Keratinocyte (primary cell): ENCODE measurements around the gene DOK6. TPM values are rescaled to one million over a fixed set of nuclear protein-coding genes. Genes with fewer than 3 reads are reported as not detected.

Experiments used
- DNase-seq: peaks from one replicate; pipeline ENCODE4 v3.0.0-alpha.2; 2011; ENCODE audit warnings: low read depth, missing footprints, low spot score
- FAIRE-seq: peaks from 2 replicates; lab custom pipeline; 2011; peaks lifted over from hg19 to GRCh38; lab: Jason Lieb, UNC
- H2AFZ ChIP-seq: 2 replicates; pipeline ENCODE4 v1.6.0; 2012; ENCODE audit warnings: low read length, control low read depth, inconsistent platforms; ENCODE audit not compliant: control insufficient read depth
- H3K27ac ChIP-seq: 2 replicates; pipeline ENCODE4 v1.5.1; 2011; ENCODE audit warnings: low read length; ENCODE audit not compliant: control insufficient read depth, insufficient read depth
- H3K27me3 ChIP-seq: 3 replicates; pipeline ENCODE4 v1.6.0; 2011; ENCODE audit warnings: low read length; ENCODE audit not compliant: control insufficient read depth, insufficient read depth; ENCODE audit errors: extremely low read depth
- H3K36me3 ChIP-seq, 2 experiments: 2 replicates in 1 of 2; 3 replicates in 1 of 2; pipeline ENCODE4 v1.5.1; 2011; ENCODE audit warnings: low read length in 2 of 2, mild to moderate bottlenecking in 1 of 2; ENCODE audit not compliant: control insufficient read depth in 2 of 2, insufficient read depth in 2 of 2; ENCODE audit errors: extremely low read depth in 1 of 2
- H3K4me1 ChIP-seq: 3 replicates; pipeline ENCODE4 v1.5.1; 2011; ENCODE audit warnings: low read length; ENCODE audit not compliant: control insufficient read depth, insufficient read depth; ENCODE audit errors: extremely low read depth
- H3K4me2 ChIP-seq: 3 replicates; pipeline ENCODE4 v1.6.0; 2011; ENCODE audit warnings: low read depth, low read length; ENCODE audit not compliant: control insufficient read depth, insufficient read depth; ENCODE audit errors: extremely low read depth
- H3K4me3 ChIP-seq, 3 experiments: fragments of 200-600 bp in 1 of 3; sonication (generic) in 1 of 3; 2 replicates in 2 of 3; 3 replicates in 1 of 3; pipeline ENCODE4 v1.5.1; 2011 to 2016; ENCODE audit warnings: low read length in 3 of 3, mild to moderate bottlenecking in 3 of 3, control low read depth in 2 of 3, inconsistent platforms in 1 of 3, low read depth in 1 of 3, mixed read lengths in 1 of 3, mixed run types in 1 of 3, moderate library complexity in 1 of 3; ENCODE audit not compliant: control insufficient read depth in 2 of 3, insufficient read depth in 2 of 3; ENCODE audit errors: extremely low read depth in 1 of 3
- H3K79me2 ChIP-seq: 2 replicates; pipeline ENCODE4 v1.6.0; 2012; ENCODE audit warnings: low read length; ENCODE audit not compliant: control insufficient read depth, insufficient read depth
- H3K9ac ChIP-seq: 3 replicates; pipeline ENCODE4 v1.6.0; 2011; ENCODE audit warnings: low read length; ENCODE audit not compliant: control insufficient read depth, insufficient read depth; ENCODE audit errors: extremely low read depth
- H3K9me1 ChIP-seq: 3 replicates; pipeline ENCODE4 v1.6.0; 2011; ENCODE audit warnings: low read length; ENCODE audit not compliant: control insufficient read depth, insufficient read depth; ENCODE audit errors: extremely low read depth
- H3K9me3 ChIP-seq: 2 replicates; pipeline ENCODE4 v1.5.1; 2012; ENCODE audit warnings: low read depth, low read length; ENCODE audit not compliant: control insufficient read depth
- H4K20me1 ChIP-seq: 3 replicates; pipeline ENCODE4 v1.6.0; 2011; ENCODE audit warnings: low read length; ENCODE audit not compliant: control insufficient read depth, insufficient read depth; ENCODE audit errors: extremely low read depth
- EZH2 ChIP-seq: IDR thresholded peaks from one replicate; pipeline ENCODE4 v1.6.1; 2012; ENCODE audit warnings: inconsistent platforms, mild to moderate bottlenecking, low read length, moderate library complexity
- dilution Hi-C: fragments of 300-500 bp; cut with MboI; formaldehyde crosslinking; loops from one replicate; pipeline ENCODE4 v1.7.0; 2020; ENCODE audit warnings: low sequenced_read_pairs; ENCODE audit not compliant: extremely low pct_ligation_motif_present
- polyA plus RNA-seq, 5 experiments: library from polyadenylated mRNA; depleted of rRNA in 3 of 5; stranded (reverse) in 3 of 5; stranded (forward) in 1 of 5; unstranded in 1 of 5; fragments of >200 nt; gene quantifications; 1 replicate in 1 of 5; 2 replicates in 3 of 5; 3 replicates in 1 of 5; pipeline versions ENCODE4 v1.2.1 to v1.2.3, GENCODE V29; 2011 to 2012; ENCODE audit warnings: missing spikeins in 2 of 5, low read depth in 1 of 5, low replicate concordance in 1 of 5
- TF ChIP-seq, protein P1 (sequence below), 3 experiments: IDR thresholded peaks in 1 of 3; conservative IDR thresholded peaks in 1 of 3; optimal IDR thresholded peaks in 1 of 3; 2 replicates in 2 of 3; 3 replicates in 1 of 3; pipeline versions ENCODE3 to v1.5.1; 2011; ENCODE audit warnings: low read length in 3 of 3, mild to moderate bottlenecking in 3 of 3, moderate library complexity in 2 of 3, control low read depth in 1 of 3, inconsistent platforms in 1 of 3; ENCODE audit not compliant: insufficient read depth in 2 of 3; ENCODE audit errors: extremely low read depth in 1 of 3

The DOK6 gene
- polyA plus RNA-seq, 1 donor (not counting 4 experiments of a cell fraction or from before 2014, with no cell fraction given) = not detected

DNA sequence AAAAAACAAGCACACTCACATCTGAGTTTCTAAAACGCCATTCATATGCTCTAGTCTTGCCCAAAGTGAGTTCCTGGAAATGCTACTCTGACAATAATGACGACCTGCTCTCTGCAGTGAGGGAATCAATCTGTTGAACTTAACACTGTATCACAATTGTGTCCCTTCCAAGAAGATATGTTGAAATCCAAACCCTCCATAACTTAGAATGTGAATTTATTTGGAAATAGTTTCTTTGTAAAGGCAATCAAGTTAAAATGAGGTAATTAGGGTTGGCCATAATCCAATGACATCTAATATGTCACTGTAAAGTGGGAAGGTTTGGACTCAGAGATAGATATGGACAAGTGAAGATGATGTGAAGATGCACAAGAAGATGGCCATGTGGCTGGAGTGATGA, 282.5 kb downstream of the DOK6 start:
- no peak overlapping the region for H3K27ac ChIP-seq
- no peak overlapping the region for H2AFZ ChIP-seq
- H3K4me3 ChIP-seq = no peak overlapping the region
- dilution Hi-C loops = no loop called here
- no peak overlapping the region for H3K4me2 ChIP-seq
- FAIRE-seq (no peak), DNase-seq (no peak)
- H3K9me3 ChIP-seq = no peaks in the 10 kb centered on the region
- H3K79me2 ChIP-seq = no peaks in the 10 kb centered on the region
- no peaks in the 10 kb centered on the region for H4K20me1 ChIP-seq
- no peaks in the 10 kb centered on the region for H3K27me3 ChIP-seq
- TF ChIP-seq EZH2 = no peak
- TF ChIP-seq, protein P1, sequence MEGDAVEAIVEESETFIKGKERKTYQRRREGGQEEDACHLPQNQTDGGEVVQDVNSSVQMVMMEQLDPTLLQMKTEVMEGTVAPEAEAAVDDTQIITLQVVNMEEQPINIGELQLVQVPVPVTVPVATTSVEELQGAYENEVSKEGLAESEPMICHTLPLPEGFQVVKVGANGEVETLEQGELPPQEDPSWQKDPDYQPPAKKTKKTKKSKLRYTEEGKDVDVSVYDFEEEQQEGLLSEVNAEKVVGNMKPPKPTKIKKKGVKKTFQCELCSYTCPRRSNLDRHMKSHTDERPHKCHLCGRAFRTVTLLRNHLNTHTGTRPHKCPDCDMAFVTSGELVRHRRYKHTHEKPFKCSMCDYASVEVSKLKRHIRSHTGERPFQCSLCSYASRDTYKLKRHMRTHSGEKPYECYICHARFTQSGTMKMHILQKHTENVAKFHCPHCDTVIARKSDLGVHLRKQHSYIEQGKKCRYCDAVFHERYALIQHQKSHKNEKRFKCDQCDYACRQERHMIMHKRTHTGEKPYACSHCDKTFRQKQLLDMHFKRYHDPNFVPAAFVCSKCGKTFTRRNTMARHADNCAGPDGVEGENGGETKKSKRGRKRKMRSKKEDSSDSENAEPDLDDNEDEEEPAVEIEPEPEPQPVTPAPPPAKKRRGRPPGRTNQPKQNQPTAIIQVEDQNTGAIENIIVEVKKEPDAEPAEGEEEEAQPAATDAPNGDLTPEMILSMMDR (optimal IDR thresholded peaks at IDR 0.05 in 1 of 3, IDR thresholded peaks at IDR 0.05 in 1 of 3, conservative IDR thresholded peaks at IDR 0.05 in 1 of 3; ENCODE audit: extremely low read depth in 1 of 3, insufficient read depth in 2 of 3, low read length in 3 of 3) = no peak
- no peak overlapping the region for H3K9ac ChIP-seq
- no peaks in the 10 kb centered on the region for H3K36me3 ChIP-seq
- H3K4me1 ChIP-seq = no peaks in the 10 kb centered on the region
- H3K9me1 ChIP-seq = no peaks in the 10 kb centered on the region

DNA sequence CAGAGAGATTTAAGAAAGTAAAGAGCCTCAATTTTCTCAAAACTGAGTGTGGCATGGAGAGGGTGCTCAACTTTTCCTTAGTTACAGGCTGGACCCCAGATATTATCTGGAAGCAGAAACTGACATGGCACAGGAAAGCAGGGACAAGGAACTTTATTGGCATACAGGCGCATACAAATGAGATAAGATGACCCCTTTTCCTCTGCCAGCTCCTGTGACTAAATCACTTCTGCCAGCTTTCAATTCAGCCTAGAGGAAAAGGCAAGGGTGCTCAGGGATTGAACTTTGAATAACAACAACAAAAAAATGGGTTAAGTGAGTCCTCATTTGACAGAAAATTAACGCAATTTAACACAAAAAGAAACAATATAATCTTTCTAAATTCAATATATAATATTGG, 284.1 kb downstream of the DOK6 start:
- H3K36me3 ChIP-seq = no peaks in the 10 kb centered on the region
- no peaks in the 10 kb centered on the region for H3K4me1 ChIP-seq
- no peaks in the 10 kb centered on the region for H3K79me2 ChIP-seq
- H2AFZ ChIP-seq = no peak overlapping the region
- no peak overlapping the region for H3K4me2 ChIP-seq
- no peaks in the 10 kb centered on the region for H4K20me1 ChIP-seq
- TF ChIP-seq EZH2 = no peak
- TF ChIP-seq, protein P1 (optimal IDR thresholded peaks at IDR 0.05 in 1 of 3, IDR thresholded peaks at IDR 0.05 in 1 of 3, conservative IDR thresholded peaks at IDR 0.05 in 1 of 3; ENCODE audit: extremely low read depth in 1 of 3, insufficient read depth in 2 of 3, low read length in 3 of 3) = no peak
- no peak overlapping the region for H3K27ac ChIP-seq
- H3K9me1 ChIP-seq = no peaks in the 10 kb centered on the region
- H3K9me3 ChIP-seq = no peaks in the 10 kb centered on the region
- DNase-seq (no peak), FAIRE-seq (no peak)
- dilution Hi-C loops = no loop called here
- no peaks in the 10 kb centered on the region for H3K27me3 ChIP-seq
- no peak overlapping the region for H3K9ac ChIP-seq
- no peak overlapping the region for H3K4me3 ChIP-seq
